HepG2 (cell line): Measurements from ENCODE around the gene GRAMD1B. TPM values are rescaled to one million over a fixed set of nuclear protein-coding genes. Genes with fewer than 3 reads are reported as not detected.

Experiments used
- ATAC-seq: fragments of 200-7000 bp; cut with Tn5 transposase; 3 replicates; pipeline ENCODE4 v1.9.1; 2020; ENCODE audit warnings: mild to moderate bottlenecking, moderate library complexity
- BruUV-seq: library from RNA; stranded (reverse); fragments of 400-500 nt; replicated peaks from 2 replicates; lab custom pipeline; 2021; lab: Mats Ljungman, UMichigan
- CTCF ChIA-PET: fragments of 300-600 bp; formaldehyde crosslinking; extraction: SDS; loops from one replicate; lab custom pipeline; 2021; ENCODE audit warnings: low total read pairs, inconsistent platforms, low intra/inter-chr PET ratio; lab: Yijun Ruan, JAX
- POLR2A ChIA-PET: fragments of 350-600 bp; sonication (Branson Sonifier 250); formaldehyde crosslinking; loops from one replicate; lab custom pipeline; 2020; ENCODE audit warnings: antibody characterized with exemption, inconsistent platforms; lab: Yijun Ruan, JAX
- DNase-seq: peaks from one replicate; pipeline ENCODE4 v3.0.0-alpha.2; 2015; ENCODE audit warnings: low spot score
- FAIRE-seq: peaks from 3 replicates; lab custom pipeline; 2011; peaks lifted over from hg19 to GRCh38; lab: Jason Lieb, UNC
- H2AFZ ChIP-seq: one replicate; pipeline ENCODE4 v1.6.1; 2011; ENCODE audit warnings: low read length, inconsistent platforms
- H3K27ac ChIP-seq: fragments of 300-600 bp; 3 replicates; pipeline ENCODE4 v1.8.0; 2011; ENCODE audit warnings: mixed run types, mild to moderate bottlenecking, mixed read lengths, low read length, inconsistent platforms; ENCODE audit not compliant: insufficient read depth; ENCODE audit errors: extremely low read length
- H3K27me3 ChIP-seq, 2 experiments: fragments of 200-600 bp in 1 of 2; 2 replicates in 1 of 2; 3 replicates in 1 of 2; pipeline versions ENCODE4 v1.6.0 to v1.8.0; 2011; ENCODE audit warnings: low read length in 2 of 2, mild to moderate bottlenecking in 2 of 2, moderate library complexity in 2 of 2, inconsistent platforms in 1 of 2; ENCODE audit not compliant: insufficient read depth in 2 of 2, control insufficient read depth in 1 of 2
- H3K36me3 ChIP-seq, 2 experiments: fragments of 200-600 bp in 1 of 2; replicated peaks in 1 of 2; 2 replicates in 1 of 2; 3 replicates in 1 of 2; pipeline versions ENCODE4 v1.5.1 to v1.8.0; 2011; ENCODE audit warnings: low read length in 2 of 2, inconsistent platforms in 1 of 2; ENCODE audit not compliant: insufficient read depth in 2 of 2, control insufficient read depth in 1 of 2
- H3K4me1 ChIP-seq: 2 replicates; pipeline ENCODE4 v1.5.1; 2012; ENCODE audit warnings: low read length, inconsistent platforms; ENCODE audit not compliant: insufficient read depth
- H3K4me2 ChIP-seq: 2 replicates; pipeline ENCODE4 v1.6.0; 2011; ENCODE audit warnings: low read depth, low read length, inconsistent platforms
- H3K4me3 ChIP-seq, 3 experiments: fragments of 200-600 bp in 1 of 3; sonication (generic), shearing (Covaris generic) in 1 of 3; replicated peaks in 1 of 3; 2 replicates each; pipeline ENCODE4 v1.5.1; 2011 to 2016; ENCODE audit warnings: low read length in 3 of 3, inconsistent platforms in 2 of 3, low read depth in 2 of 3, mild to moderate bottlenecking in 2 of 3, control low read depth in 1 of 3, mixed read lengths in 1 of 3; ENCODE audit not compliant: insufficient read depth in 1 of 3
- H3K79me2 ChIP-seq: one replicate; pipeline ENCODE4 v1.6.1; 2011; ENCODE audit warnings: low read length, inconsistent platforms; ENCODE audit not compliant: insufficient read depth
- H3K9ac ChIP-seq: 2 replicates; pipeline ENCODE4 v1.6.0; 2011; ENCODE audit warnings: mild to moderate bottlenecking, low read depth, low read length, inconsistent platforms; ENCODE audit not compliant: insufficient read depth
- H3K9me3 ChIP-seq: 2 replicates; pipeline ENCODE4 v1.5.1; 2012; ENCODE audit warnings: mild to moderate bottlenecking, low read length
- H4K20me1 ChIP-seq: 2 replicates; pipeline ENCODE4 v1.6.0; 2011; ENCODE audit warnings: inconsistent platforms, mild to moderate bottlenecking, low read length, moderate library complexity; ENCODE audit not compliant: insufficient read depth
- DNMT3B ChIP-seq: conservative IDR thresholded peaks from 2 replicates; pipeline ENCODE4 v1.6.1; 2016; ENCODE audit warnings: missing biosample characterization, control low read depth
- EHMT2 ChIP-seq: fragments of 200-600 bp; sonication (generic); IDR thresholded peaks from 2 replicates; pipeline ENCODE4 v1.7.0; 2017; ENCODE audit warnings: antibody characterized with exemption, low read depth, low read length, borderline replicate concordance
- ELF1 ChIP-seq: sonication (generic); formaldehyde crosslinking; IDR thresholded peaks from 2 replicates; pipeline ENCODE4 v1.4.0; 2020; ENCODE audit warnings: missing genetic modification reagents
- GLI4 ChIP-seq: sonication (generic); formaldehyde crosslinking; IDR thresholded peaks from 2 replicates; pipeline ENCODE4 v1.5.1; 2020; ENCODE audit warnings: missing genetic modification reagents, mild to moderate bottlenecking, moderate library complexity, borderline replicate concordance
- GTF2F1 ChIP-seq: fragments of 150-350 bp; IDR thresholded peaks from 2 replicates; pipeline ENCODE4 v1.6.1; 2014; ENCODE audit warnings: low read length
- HMGA1 ChIP-seq: sonication (generic); formaldehyde crosslinking; conservative IDR thresholded peaks from 2 replicates; pipeline ENCODE4 v1.4.0; 2020; ENCODE audit warnings: missing genetic modification reagents
- KLF11 ChIP-seq: IDR thresholded peaks from 2 replicates; pipeline ENCODE4 v1.6.1; 2016; ENCODE audit warnings: missing compliant biosample characterization
- RFX5 ChIP-seq: IDR thresholded peaks from 2 replicates; pipeline ENCODE4 v1.6.1; 2011; ENCODE audit warnings: low read depth, low read length, improper control_type of control experiment
- RNF2 ChIP-seq: fragments of 450-650 bp; conservative IDR thresholded peaks from 2 replicates; pipeline ENCODE4 v1.6.1; 2016; ENCODE audit warnings: low read depth
- SRSF4 ChIP-seq: fragments of 200-400 bp; formaldehyde crosslinking; IDR thresholded peaks from one replicate; pipeline ENCODE4 v1.6.1; 2018; ENCODE audit warnings: mild to moderate bottlenecking, low read depth, low read length, moderate library complexity; ENCODE audit not compliant: poor library complexity, severe bottlenecking
- TOE1 ChIP-seq: sonication (generic); formaldehyde crosslinking; IDR thresholded peaks from 2 replicates; pipeline ENCODE4 v1.4.0; 2020; ENCODE audit warnings: mild to moderate bottlenecking, missing genetic modification reagents
- ZNF138 ChIP-seq: sonication (generic); formaldehyde crosslinking; IDR thresholded peaks from 2 replicates; pipeline ENCODE4 v1.5.0; 2020; ENCODE audit warnings: mild to moderate bottlenecking, low read depth, missing genetic modification reagents
- ZNF644 ChIP-seq: IDR thresholded peaks from 2 replicates; pipeline ENCODE4 v1.6.1; 2016; ENCODE audit warnings: low read depth
- WGBS: methylation state at CpG from one replicate; pipeline ENCODE4 v1.1.6; 2017; ENCODE audit warnings: low lambda C conversion rate; 5-methylcytosine and 5-hydroxymethylcytosine counted together
- in situ Hi-C: cut with HindIII; loops from 2 replicates; pipeline ENCODE4 v1.10.0; 2017; ENCODE audit warnings: low pct_unique_long_range_greater_than_20kb; ENCODE audit not compliant: extremely low pct_ligation_motif_present
- intact Hi-C: fragments of 100-400 bp; cut with micrococcal nuclease; formaldehyde crosslinking; loops from one replicate; pipeline ENCODE4 v1.10.0; 2022; ENCODE audit not compliant: unreplicated experiment
- polyA plus RNA-seq, 8 experiments: library from polyadenylated mRNA; depleted of rRNA in 3 of 8; stranded (reverse) in 7 of 8; unstranded in 1 of 8; fragments of >200 nt; fragmentation: Illumina TruSeq in 4 of 8; extraction: Trizol in 4 of 8; gene quantifications; 2 replicates each; pipeline versions ENCODE4 v1.2.1 to v1.2.3, GENCODE V29; 2011 to 2016; ENCODE audit warnings: low read depth in 4 of 8, missing spikeins in 1 of 8, mixed read lengths in 1 of 8; ENCODE audit not compliant: insufficient read depth in 1 of 8
- total RNA-seq, 5 experiments: library from RNA; depleted of rRNA; stranded (reverse); fragments of >200 nt; fragmentation: Illumina TruSeq; extraction: Trizol; gene quantifications; 2 replicates each; pipeline ENCODE4 v1.2.3, GENCODE V29; 2016; ENCODE audit warnings: low read depth in 1 of 5
- TF ChIP-seq, protein P1 (sequence below): IDR thresholded peaks from 2 replicates; pipeline ENCODE4 v1.4.0; 2020; ENCODE audit warnings: mild to moderate bottlenecking, missing genetic modification reagents
- TF ChIP-seq, protein P2 (sequence below): sonication (generic); formaldehyde crosslinking; IDR thresholded peaks from 2 replicates; pipeline ENCODE4 v1.5.1; 2020; ENCODE audit warnings: missing genetic modification reagents, mild to moderate bottlenecking, borderline replicate concordance
- TF ChIP-seq, protein P3 (sequence below): sonication (generic); formaldehyde crosslinking; IDR thresholded peaks from 2 replicates; pipeline ENCODE4 v1.8.0; 2023; ENCODE audit warnings: mild to moderate bottlenecking, missing genetic modification reagents
- TF ChIP-seq, protein P4 (sequence below): sonication (generic); formaldehyde crosslinking; IDR thresholded peaks from 2 replicates; pipeline ENCODE4 v1.4.0; 2020; ENCODE audit warnings: missing genetic modification reagents

The GRAMD1B gene
- total and polyA plus RNA-seq, 2 of the 13 experiments (the other 11 are each of a cell fraction or from before 2014, with no cell fraction given), result 0.12 TPM; not detected in 1

DNA sequence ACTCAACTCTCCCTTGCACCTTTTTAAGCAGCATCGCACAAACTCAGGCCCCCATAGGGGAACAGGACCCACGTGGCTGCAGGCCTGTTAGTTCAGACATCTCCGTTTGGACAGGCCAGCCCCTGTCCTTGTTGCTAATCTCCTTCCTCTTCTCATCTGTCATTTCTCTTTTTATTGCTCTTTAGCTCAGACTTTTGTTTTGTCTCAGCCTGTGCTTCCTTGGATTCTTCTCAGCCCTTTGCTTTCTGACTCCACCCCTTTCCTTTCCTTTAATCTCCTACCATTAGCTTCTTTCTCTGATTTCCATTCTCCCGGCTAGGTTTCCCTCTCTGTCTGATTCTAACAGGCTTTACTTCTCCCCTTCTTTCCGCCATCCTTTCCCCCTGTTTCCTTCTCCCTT, 155.6 kb downstream of the GRAMD1B start (continued):
- no peak for TF ChIP-seq KLF11
- TF ChIP-seq HMGA1 (CRISPR knock-in tag), result no peak
- no peak for TF ChIP-seq ELF1 (CRISPR knock-in tag)

DNA sequence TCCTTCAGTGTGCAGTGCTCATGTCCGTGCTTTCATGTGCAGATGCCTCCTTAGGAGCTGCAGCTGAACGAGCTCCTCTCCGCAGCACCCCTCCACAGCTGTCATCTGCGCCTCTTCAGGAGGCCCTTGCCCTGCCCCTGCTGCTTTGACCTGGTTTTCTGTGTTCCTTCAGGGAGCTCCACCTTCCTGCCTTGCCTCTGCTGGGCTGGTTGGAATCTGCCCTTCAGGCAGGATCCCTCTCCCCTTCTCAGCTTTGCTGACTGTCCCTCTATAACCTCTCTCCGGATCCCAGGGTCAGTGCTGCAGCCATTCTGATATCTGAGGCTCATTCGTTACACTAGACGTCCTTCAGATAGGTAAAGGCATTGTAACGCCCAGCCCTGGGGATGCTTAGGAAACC, 156.5 kb downstream of the GRAMD1B start:
- no peaks in the 10 kb centered on the region for H3K9me3 ChIP-seq
- no peak overlapping the region for H3K4me3 ChIP-seq
- DNase-seq (no peak), ATAC-seq (no peak), FAIRE-seq (no peak)
- no peak overlapping the region for H3K4me2 ChIP-seq
- in situ Hi-C loops (loop anchor here (5.0 kb wide), 1 partner anchor 121 kb away; no protein-coding TSS in a partner anchor), intact Hi-C loops (loop anchor here (10.0 kb wide), 1 partner anchor 58 kb away; no protein-coding TSS in a partner anchor)
- peaks cover 28% of the 10 kb centered on the region for H3K4me1 ChIP-seq
- no peak overlapping the region for H3K9ac ChIP-seq
- H3K36me3 ChIP-seq, result no peaks in the 10 kb centered on the region
- no peaks in the 10 kb centered on the region for H3K79me2 ChIP-seq
- H3K27ac ChIP-seq, result no peak overlapping the region
- WGBS, result 55% methylated on average over 5 of the region's 8 CpGs
- BruUV-seq, result no TSS peak
- H3K27me3 ChIP-seq, result no peaks in the 10 kb centered on the region
- ChIA-PET POLR2A (no interaction called here), CTCF (no interaction called here)
- no peaks in the 10 kb centered on the region for H4K20me1 ChIP-seq
- no peak overlapping the region for H2AFZ ChIP-seq
- TF ChIP-seq TOE1 (CRISPR knock-in tag) (no peak), DNMT3B (CRISPR knock-in tag) (no peak), GLI4 (CRISPR knock-in tag) (no peak), ZNF138 (CRISPR knock-in tag) (no peak), RNF2 (no peak), RFX5 (no peak), EHMT2 (no peak), GTF2F1 (no peak), SRSF4 (no peak), ZNF644 (CRISPR knock-in tag) (no peak)
- TF ChIP-seq, protein P1, sequence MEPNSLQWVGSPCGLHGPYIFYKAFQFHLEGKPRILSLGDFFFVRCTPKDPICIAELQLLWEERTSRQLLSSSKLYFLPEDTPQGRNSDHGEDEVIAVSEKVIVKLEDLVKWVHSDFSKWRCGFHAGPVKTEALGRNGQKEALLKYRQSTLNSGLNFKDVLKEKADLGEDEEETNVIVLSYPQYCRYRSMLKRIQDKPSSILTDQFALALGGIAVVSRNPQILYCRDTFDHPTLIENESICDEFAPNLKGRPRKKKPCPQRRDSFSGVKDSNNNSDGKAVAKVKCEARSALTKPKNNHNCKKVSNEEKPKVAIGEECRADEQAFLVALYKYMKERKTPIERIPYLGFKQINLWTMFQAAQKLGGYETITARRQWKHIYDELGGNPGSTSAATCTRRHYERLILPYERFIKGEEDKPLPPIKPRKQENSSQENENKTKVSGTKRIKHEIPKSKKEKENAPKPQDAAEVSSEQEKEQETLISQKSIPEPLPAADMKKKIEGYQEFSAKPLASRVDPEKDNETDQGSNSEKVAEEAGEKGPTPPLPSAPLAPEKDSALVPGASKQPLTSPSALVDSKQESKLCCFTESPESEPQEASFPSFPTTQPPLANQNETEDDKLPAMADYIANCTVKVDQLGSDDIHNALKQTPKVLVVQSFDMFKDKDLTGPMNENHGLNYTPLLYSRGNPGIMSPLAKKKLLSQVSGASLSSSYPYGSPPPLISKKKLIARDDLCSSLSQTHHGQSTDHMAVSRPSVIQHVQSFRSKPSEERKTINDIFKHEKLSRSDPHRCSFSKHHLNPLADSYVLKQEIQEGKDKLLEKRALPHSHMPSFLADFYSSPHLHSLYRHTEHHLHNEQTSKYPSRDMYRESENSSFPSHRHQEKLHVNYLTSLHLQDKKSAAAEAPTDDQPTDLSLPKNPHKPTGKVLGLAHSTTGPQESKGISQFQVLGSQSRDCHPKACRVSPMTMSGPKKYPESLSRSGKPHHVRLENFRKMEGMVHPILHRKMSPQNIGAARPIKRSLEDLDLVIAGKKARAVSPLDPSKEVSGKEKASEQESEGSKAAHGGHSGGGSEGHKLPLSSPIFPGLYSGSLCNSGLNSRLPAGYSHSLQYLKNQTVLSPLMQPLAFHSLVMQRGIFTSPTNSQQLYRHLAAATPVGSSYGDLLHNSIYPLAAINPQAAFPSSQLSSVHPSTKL (CRISPR knock-in tag), result no peak
- TF ChIP-seq, protein P2, sequence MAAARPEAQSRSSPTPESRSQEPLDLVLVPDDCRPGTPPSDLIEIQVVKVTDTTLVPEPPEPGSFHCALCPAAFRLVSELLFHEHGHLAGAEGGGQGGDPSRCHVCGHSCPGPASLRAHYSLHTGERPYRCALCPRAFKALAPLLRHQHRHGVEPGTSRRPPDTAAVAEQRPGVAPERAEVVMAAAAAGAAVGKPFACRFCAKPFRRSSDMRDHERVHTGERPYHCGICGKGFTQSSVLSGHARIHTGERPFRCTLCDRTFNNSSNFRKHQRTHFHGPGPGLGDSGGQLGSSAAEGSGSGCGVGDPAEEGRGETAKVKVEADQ (CRISPR knock-in tag), result no peak
- TF ChIP-seq, protein P3, sequence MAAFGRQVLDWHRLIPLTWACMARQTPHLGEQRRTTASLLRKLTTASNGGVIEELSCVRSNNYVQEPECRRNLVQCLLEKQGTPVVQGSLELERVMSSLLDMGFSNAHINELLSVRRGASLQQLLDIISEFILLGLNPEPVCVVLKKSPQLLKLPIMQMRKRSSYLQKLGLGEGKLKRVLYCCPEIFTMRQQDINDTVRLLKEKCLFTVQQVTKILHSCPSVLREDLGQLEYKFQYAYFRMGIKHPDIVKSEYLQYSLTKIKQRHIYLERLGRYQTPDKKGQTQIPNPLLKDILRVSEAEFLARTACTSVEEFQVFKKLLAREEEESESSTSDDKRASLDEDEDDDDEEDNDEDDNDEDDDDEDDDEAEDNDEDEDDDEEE (CRISPR knock-in tag), result no peak
- TF ChIP-seq, protein P4, sequence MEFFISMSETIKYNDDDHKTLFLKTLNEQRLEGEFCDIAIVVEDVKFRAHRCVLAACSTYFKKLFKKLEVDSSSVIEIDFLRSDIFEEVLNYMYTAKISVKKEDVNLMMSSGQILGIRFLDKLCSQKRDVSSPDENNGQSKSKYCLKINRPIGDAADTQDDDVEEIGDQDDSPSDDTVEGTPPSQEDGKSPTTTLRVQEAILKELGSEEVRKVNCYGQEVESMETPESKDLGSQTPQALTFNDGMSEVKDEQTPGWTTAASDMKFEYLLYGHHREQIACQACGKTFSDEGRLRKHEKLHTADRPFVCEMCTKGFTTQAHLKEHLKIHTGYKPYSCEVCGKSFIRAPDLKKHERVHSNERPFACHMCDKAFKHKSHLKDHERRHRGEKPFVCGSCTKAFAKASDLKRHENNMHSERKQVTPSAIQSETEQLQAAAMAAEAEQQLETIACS, result no peak
